ENCODE measurements around the gene IDH2. TPM values are rescaled to one million over a fixed set of nuclear protein-coding genes. Genes with fewer than 3 reads are reported as not detected.

IDH2 gene
- total RNA-seq, 4 donors from 2014 or later: 68.6 to 126 (median 76.7) TPM

- Histone ChIP-seq H3K4me3 (no peak overlapping the region), H3K27ac (no peak overlapping the region), H3K27me3 (no peaks in the 10 kb centered on the region), H3K9me3 (no peaks in the 10 kb centered on the region), H3K4me1 (peaks cover 9% of the 10 kb centered on the region), H3K36me3 (peaks cover 31% of the 10 kb centered on the region)
- 82% methylated on average over 12 of the region's 17 CpGs for WGBS
- TF ChIP-seq, protein P1, sequence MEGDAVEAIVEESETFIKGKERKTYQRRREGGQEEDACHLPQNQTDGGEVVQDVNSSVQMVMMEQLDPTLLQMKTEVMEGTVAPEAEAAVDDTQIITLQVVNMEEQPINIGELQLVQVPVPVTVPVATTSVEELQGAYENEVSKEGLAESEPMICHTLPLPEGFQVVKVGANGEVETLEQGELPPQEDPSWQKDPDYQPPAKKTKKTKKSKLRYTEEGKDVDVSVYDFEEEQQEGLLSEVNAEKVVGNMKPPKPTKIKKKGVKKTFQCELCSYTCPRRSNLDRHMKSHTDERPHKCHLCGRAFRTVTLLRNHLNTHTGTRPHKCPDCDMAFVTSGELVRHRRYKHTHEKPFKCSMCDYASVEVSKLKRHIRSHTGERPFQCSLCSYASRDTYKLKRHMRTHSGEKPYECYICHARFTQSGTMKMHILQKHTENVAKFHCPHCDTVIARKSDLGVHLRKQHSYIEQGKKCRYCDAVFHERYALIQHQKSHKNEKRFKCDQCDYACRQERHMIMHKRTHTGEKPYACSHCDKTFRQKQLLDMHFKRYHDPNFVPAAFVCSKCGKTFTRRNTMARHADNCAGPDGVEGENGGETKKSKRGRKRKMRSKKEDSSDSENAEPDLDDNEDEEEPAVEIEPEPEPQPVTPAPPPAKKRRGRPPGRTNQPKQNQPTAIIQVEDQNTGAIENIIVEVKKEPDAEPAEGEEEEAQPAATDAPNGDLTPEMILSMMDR (IDR thresholded peaks at IDR 0.05): no peak
- TF ChIP-seq POLR2AphosphoS5 (IDR thresholded peaks at IDR 0.05): no peak
- no peak for TF ChIP-seq POLR2A (IDR thresholded peaks at IDR 0.05)
- TF ChIP-seq EP300 (IDR thresholded peaks at IDR 0.05): no peak
- no peak for DNase-seq (ENCODE audit: low spot score in 2 of 2)
Measured at GRCh38 chr15:90091156-90091931, 10.9 kb downstream of the IDH2 start.

GRCh38 chr15:90090226-90090848 is 11.9 kb downstream of the IDH2 start:
- Histone ChIP-seq H3K9me3 (no peaks in the 10 kb centered on the region), H3K4me1 (peaks cover 5% of the 10 kb centered on the region), H3K4me3 (no peak overlapping the region), H3K27me3 (no peaks in the 10 kb centered on the region), H3K27ac (no peak overlapping the region), H3K36me3 (peaks cover 34% of the 10 kb centered on the region)
- TF ChIP-seq POLR2A (IDR thresholded peaks at IDR 0.05): no peak
- TF ChIP-seq, protein P1 (IDR thresholded peaks at IDR 0.05): no peak
- no peak for TF ChIP-seq EP300 (IDR thresholded peaks at IDR 0.05)
- no peak for TF ChIP-seq POLR2AphosphoS5 (IDR thresholded peaks at IDR 0.05)
- WGBS: 92% methylated on average over 8 of the region's 11 CpGs
- DNase-seq (ENCODE audit: low spot score in 2 of 2): no peak

- no peak overlapping the region for H3K4me3 ChIP-seq
- DNase-seq (ENCODE audit: low spot score in 2 of 2): no peak
- no peaks in the 10 kb centered on the region for H3K9me3 ChIP-seq
- no peak overlapping the region for H3K27ac ChIP-seq
- no peaks in the 10 kb centered on the region for H3K27me3 ChIP-seq
- peaks cover 1% of the 10 kb centered on the region for H3K4me1 ChIP-seq
- no peak for TF ChIP-seq EP300 (IDR thresholded peaks at IDR 0.05)
- H3K36me3 ChIP-seq: peaks cover 58% of the 10 kb centered on the region
- WGBS: 67% methylated on average over 20 of the region's 20 CpGs
Measured at GRCh38 chr15:90087454-90088154, 14.7 kb downstream of the IDH2 start.

GRCh38 chr15:90086868-90087268 is 15.4 kb downstream of the IDH2 start:
- Histone ChIP-seq H3K9me3 (no peaks in the 10 kb centered on the region), H3K27ac (no peak overlapping the region), H3K4me3 (no peak overlapping the region), H3K4me1 (peaks cover 8% of the 10 kb centered on the region), H3K36me3 (peaks cover 63% of the 10 kb centered on the region), H3K27me3 (no peaks in the 10 kb centered on the region)
- 93% methylated on average over 4 of the region's 7 CpGs for WGBS
- no peak for TF ChIP-seq POLR2A (IDR thresholded peaks at IDR 0.05)
- no peak for TF ChIP-seq EP300 (IDR thresholded peaks at IDR 0.05)
- TF ChIP-seq, protein P1 (IDR thresholded peaks at IDR 0.05): peak; percentile 23 to 57
- no peak for TF ChIP-seq POLR2AphosphoS5 (IDR thresholded peaks at IDR 0.05)
- no peak for DNase-seq (ENCODE audit: low spot score in 2 of 2)

DNA sequence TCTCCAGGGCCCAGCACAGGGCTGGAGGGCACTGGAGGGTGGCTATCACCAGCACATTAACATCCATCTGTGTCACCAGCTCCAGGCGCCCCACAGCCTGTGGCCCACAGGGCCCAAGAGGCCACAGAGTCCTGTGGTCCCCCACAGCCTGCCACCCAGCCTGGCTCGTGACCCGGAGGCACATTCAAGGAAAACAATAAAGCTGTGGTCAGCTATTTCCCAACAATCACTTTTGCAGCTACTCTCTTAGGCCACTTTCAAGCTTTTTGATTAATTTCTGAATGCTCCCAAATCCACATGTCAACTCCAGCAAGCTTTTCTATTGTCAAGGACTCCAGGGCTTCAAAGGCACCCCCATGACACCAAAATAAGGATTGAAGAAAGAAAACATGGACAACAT is 16.7 kb downstream of the IDH2 start:
- no peak overlapping the region for H3K4me3 ChIP-seq
- no peaks in the 10 kb centered on the region for H3K9me3 ChIP-seq
- no peak for DNase-seq (ENCODE audit: low spot score in 2 of 2)
- H3K27me3 ChIP-seq: no peaks in the 10 kb centered on the region
- no peak overlapping the region for H3K27ac ChIP-seq
- peaks cover 8% of the 10 kb centered on the region for H3K4me1 ChIP-seq
- peaks cover 72% of the 10 kb centered on the region for H3K36me3 ChIP-seq
- whole genome bisulfite sequencing: 94% methylated on average over 2 of the region's 3 CpGs
- TF ChIP-seq EP300 (IDR thresholded peaks at IDR 0.05) (no peak), POLR2A (IDR thresholded peaks at IDR 0.05) (no peak), POLR2AphosphoS5 (IDR thresholded peaks at IDR 0.05) (no peak)
- TF ChIP-seq, protein P1 (IDR thresholded peaks at IDR 0.05): no peak
